ENCODE measurements around the gene EPS8.

Gene EPS8

DNA sequence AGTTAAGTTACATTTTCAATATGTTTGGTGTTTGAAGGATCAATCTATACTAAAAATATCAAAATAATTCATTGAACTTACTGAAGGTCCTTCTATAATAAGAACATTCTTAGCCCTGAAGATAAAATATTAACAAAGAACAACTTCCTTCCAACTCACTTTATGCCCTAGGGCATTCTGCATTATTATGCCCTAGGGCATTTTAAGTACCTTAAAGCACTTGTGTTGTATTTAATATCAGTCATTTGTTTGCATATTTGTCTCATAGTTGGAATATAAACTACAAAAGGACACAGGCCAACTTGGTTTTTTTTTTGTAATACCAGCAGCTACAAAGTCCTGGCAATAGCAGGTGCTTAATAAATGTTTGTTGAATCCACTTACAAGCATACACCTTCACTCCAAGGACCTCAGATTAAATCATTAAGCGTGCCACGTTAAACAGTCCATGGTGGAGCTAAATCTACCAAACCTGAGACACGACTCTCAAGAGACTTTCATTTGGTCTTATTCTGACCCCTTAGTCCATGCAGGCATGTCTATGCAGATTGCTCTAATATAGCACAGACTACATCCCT, 50.7 kb downstream of the EPS8 start:
- TF ChIP-seq EZH2 (IDR thresholded peaks at IDR 0.05) (no peak), POLR2AphosphoS5 (IDR thresholded peaks at IDR 0.05; ENCODE audit: borderline replicate concordance, low read depth, low read length) (no peak), FOXP2 (optimal IDR thresholded peaks at IDR 0.05; ENCODE audit: control extremely low read depth, extremely low read length, insufficient read depth) (no peak)
- no peak for DNase-seq (ENCODE audit: low read depth, low spot score)
- Histone ChIP-seq H3K9me3 (ENCODE audit: low read depth, low read length) (no peaks in the 10 kb centered on the region), H3K9ac (ENCODE audit: insufficient read length) (no peak overlapping the region), H3K27ac (no peak overlapping the region), H3K36me3 (ENCODE audit: insufficient read depth, low read length) (no peaks in the 10 kb centered on the region), H3K4me3 (no peak overlapping the region)

DNA sequence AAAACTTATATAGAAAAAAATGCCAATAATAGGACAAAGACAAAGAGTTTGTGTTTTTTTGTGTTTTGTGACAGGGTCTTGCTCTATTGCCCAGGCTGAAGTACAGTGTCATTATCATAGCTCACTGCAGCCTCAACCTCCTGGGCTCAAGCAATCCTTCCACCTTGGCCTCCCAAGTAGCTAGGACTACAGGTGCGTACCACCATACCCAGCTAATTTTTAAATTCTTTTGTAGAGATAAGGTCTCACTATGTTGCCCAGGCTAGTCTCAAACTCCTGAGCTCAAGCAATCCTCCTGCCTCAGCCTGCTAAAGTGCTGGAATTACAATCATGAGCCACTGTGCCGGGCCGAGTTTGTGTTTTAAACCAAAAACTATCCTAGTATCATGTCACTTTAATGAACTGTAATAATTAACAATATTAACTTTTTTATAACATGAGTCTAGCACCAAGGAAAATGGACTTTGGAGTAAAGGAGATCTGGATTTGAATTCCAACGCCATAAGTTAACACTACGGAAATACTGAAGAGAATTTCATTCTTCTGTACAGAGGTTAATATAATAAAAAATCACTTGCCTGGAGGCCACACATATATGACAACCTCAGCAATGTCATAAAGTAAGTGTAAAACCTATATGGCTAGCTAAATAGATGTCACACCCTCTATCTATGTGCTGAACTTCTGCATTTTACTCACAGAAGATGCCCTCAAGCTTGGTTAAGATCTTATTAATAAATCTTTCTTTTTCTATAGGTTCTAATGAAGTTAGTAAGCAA, 53.2 kb downstream of the EPS8 start:
- H3K9me3 ChIP-seq (ENCODE audit: low read depth, low read length), result no peaks in the 10 kb centered on the region
- TF ChIP-seq FOXP2 (optimal IDR thresholded peaks at IDR 0.05; ENCODE audit: control extremely low read depth, extremely low read length, insufficient read depth), result no peak
- no peak for TF ChIP-seq EZH2 (IDR thresholded peaks at IDR 0.05)
- TF ChIP-seq POLR2AphosphoS5 (IDR thresholded peaks at IDR 0.05; ENCODE audit: borderline replicate concordance, low read depth, low read length), result no peak
- H3K36me3 ChIP-seq (ENCODE audit: insufficient read depth, low read length), result no peaks in the 10 kb centered on the region
- H3K4me3 ChIP-seq, result no peak overlapping the region
- H3K27ac ChIP-seq, result no peak overlapping the region
- no peak for DNase-seq (ENCODE audit: low read depth, low spot score)
- H3K9ac ChIP-seq (ENCODE audit: insufficient read length), result no peak overlapping the region

DNA sequence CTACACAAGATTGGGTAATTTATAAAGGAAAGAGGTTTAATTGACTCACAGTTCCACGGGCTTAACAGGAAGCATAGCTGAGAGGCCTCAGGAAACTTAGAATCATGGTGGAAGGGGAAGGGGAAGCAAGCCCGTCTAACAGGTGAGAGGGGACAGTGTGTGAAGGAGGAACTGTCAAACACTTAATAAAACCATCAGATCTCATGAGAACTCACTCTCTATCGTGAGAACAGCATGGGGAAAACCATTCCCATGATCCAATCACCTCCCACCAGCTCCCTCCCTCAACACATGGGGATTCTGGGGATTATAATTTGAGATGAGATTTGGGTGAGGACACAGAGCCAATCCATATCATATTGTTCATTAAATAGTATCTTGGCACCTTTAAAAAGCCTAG, 56.1 kb downstream of the EPS8 start:
- Histone ChIP-seq H3K4me3 (no peak overlapping the region), H3K36me3 (ENCODE audit: insufficient read depth, low read length) (no peaks in the 10 kb centered on the region), H3K9ac (ENCODE audit: insufficient read length) (no peak overlapping the region), H3K27ac (no peak overlapping the region), H3K9me3 (ENCODE audit: low read depth, low read length) (no peaks in the 10 kb centered on the region)
- DNase-seq (ENCODE audit: low read depth, low spot score), result no peak
- TF ChIP-seq EZH2 (IDR thresholded peaks at IDR 0.05), result no peak
- TF ChIP-seq FOXP2 (optimal IDR thresholded peaks at IDR 0.05; ENCODE audit: control extremely low read depth, extremely low read length, insufficient read depth), result no peak
- TF ChIP-seq POLR2AphosphoS5 (IDR thresholded peaks at IDR 0.05; ENCODE audit: borderline replicate concordance, low read depth, low read length), result no peak

DNA sequence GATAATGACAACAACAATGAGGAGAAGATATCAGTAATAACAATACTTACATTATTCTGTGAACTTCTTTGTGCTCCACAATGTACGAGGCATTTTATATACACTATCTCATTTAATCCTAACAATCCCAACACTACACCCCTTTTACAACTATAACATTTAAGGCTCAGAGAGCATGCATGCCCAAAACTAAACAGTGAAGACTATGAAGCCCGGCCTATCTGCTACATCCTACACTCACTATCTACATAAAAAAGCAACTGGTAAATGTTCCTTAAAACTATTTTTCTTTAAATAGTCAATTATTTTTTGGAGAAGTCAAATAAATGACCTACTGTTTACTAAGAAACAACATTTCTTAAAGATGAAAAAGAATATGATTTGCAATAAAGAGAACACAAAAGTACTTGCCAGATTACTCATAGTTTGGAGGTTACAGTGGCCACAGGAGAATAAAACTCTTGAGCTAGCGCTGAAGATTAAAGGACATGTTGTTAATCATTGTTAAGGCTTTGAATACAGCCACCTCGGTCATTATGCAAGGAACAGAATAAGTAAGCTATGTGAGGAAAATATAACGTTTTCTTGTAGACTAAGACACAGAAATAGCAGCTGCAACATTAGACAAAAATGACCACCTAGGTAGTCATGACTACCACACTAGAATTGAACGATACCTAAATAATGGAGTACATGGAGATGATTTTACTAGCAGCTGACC, 56.7 kb downstream of the EPS8 start:
- DNase-seq (ENCODE audit: low read depth, low spot score), result no peak
- H3K27ac ChIP-seq, result no peak overlapping the region
- TF ChIP-seq EZH2 (IDR thresholded peaks at IDR 0.05) (no peak), POLR2AphosphoS5 (IDR thresholded peaks at IDR 0.05; ENCODE audit: borderline replicate concordance, low read depth, low read length) (no peak), FOXP2 (optimal IDR thresholded peaks at IDR 0.05; ENCODE audit: control extremely low read depth, extremely low read length, insufficient read depth) (no peak)
- no peaks in the 10 kb centered on the region for H3K9me3 ChIP-seq (ENCODE audit: low read depth, low read length)
- no peak overlapping the region for H3K9ac ChIP-seq (ENCODE audit: insufficient read length)
- no peaks in the 10 kb centered on the region for H3K36me3 ChIP-seq (ENCODE audit: insufficient read depth, low read length)
- no peak overlapping the region for H3K4me3 ChIP-seq

DNA sequence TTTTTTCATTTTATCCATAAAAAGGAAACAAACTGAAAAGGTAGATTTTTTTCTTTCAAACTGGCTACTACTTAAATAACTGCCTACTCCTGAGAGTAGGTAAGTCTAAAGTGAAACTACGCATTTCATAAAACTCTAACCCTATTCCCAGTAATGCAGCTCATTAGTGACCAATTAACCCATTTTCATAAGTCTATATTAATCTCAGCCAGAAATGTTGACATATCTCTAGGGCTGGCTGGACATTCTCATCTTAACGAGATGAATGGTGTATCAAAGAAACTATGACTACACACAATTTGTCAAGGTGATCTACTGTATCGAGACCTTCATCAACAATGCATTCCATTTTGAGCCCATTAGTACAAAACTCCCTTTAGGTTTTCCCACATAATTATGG, 57.2 kb downstream of the EPS8 start:
- no peak for DNase-seq (ENCODE audit: low read depth, low spot score)
- H3K36me3 ChIP-seq (ENCODE audit: insufficient read depth, low read length), result no peaks in the 10 kb centered on the region
- H3K27ac ChIP-seq, result no peak overlapping the region
- H3K9me3 ChIP-seq (ENCODE audit: low read depth, low read length), result no peaks in the 10 kb centered on the region
- no peak overlapping the region for H3K9ac ChIP-seq (ENCODE audit: insufficient read length)
- no peak overlapping the region for H3K4me3 ChIP-seq
- no peak for TF ChIP-seq EZH2 (IDR thresholded peaks at IDR 0.05)
- no peak for TF ChIP-seq POLR2AphosphoS5 (IDR thresholded peaks at IDR 0.05; ENCODE audit: borderline replicate concordance, low read depth, low read length)
- no peak for TF ChIP-seq FOXP2 (optimal IDR thresholded peaks at IDR 0.05; ENCODE audit: control extremely low read depth, extremely low read length, insufficient read depth)

DNA sequence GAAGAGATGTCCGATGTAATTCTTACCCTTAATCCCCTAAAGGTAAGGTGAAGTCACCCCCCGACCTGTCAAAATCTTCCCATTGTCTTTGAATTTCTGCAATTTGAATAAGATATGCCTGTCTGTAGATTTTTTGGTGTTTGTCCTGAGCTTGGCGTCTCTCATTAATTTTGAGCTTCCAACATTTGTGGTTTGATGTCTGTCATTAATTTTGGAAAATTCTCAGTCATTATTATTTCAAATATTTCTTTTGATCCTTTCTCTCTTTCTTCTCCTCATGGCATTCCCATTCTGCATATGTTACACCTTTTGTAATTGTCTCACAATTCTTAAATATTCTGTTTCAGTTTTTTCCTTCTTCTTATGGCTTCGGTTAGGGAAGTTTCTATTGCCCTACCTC, 60.1 kb downstream of the EPS8 start:
- Histone ChIP-seq H3K36me3 (ENCODE audit: insufficient read depth, low read length) (no peaks in the 10 kb centered on the region), H3K9me3 (ENCODE audit: low read depth, low read length) (no peaks in the 10 kb centered on the region), H3K9ac (ENCODE audit: insufficient read length) (no peak overlapping the region), H3K4me3 (no peak overlapping the region), H3K27ac (no peak overlapping the region)
- DNase-seq (ENCODE audit: low read depth, low spot score), result no peak
- TF ChIP-seq EZH2 (IDR thresholded peaks at IDR 0.05), result no peak
- no peak for TF ChIP-seq POLR2AphosphoS5 (IDR thresholded peaks at IDR 0.05; ENCODE audit: borderline replicate concordance, low read depth, low read length)
- TF ChIP-seq FOXP2 (optimal IDR thresholded peaks at IDR 0.05; ENCODE audit: control extremely low read depth, extremely low read length, insufficient read depth), result no peak

DNA sequence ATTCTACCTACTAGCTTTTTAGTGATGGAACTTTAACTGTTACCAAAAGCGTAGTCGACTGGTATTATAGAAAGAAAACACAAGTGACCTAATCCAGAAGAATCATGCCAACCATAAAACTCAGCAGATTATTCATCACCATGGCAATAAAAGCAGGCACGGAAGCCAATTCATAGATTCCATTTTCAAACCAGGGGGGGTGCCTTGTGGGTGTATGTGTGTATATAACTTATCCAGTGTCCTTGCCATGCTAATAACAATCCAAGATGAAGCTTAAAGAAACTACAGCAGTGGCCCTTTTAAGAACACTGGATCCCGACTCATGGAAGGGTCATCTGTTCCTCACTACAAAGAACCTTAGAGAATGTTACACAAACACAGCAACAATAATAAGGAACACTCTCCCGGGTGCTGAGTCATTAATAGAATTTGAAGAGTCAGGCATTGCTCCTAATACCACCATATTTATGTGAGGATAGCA, 61.0 kb downstream of the EPS8 start:
- Histone ChIP-seq H3K9me3 (ENCODE audit: low read depth, low read length) (no peaks in the 10 kb centered on the region), H3K36me3 (ENCODE audit: insufficient read depth, low read length) (no peaks in the 10 kb centered on the region), H3K4me3 (no peak overlapping the region), H3K27ac (no peak overlapping the region), H3K9ac (ENCODE audit: insufficient read length) (no peak overlapping the region)
- TF ChIP-seq FOXP2 (optimal IDR thresholded peaks at IDR 0.05; ENCODE audit: control extremely low read depth, extremely low read length, insufficient read depth), result no peak
- TF ChIP-seq EZH2 (IDR thresholded peaks at IDR 0.05), result no peak
- TF ChIP-seq POLR2AphosphoS5 (IDR thresholded peaks at IDR 0.05; ENCODE audit: borderline replicate concordance, low read depth, low read length), result no peak
- no peak for DNase-seq (ENCODE audit: low read depth, low spot score)

DNA sequence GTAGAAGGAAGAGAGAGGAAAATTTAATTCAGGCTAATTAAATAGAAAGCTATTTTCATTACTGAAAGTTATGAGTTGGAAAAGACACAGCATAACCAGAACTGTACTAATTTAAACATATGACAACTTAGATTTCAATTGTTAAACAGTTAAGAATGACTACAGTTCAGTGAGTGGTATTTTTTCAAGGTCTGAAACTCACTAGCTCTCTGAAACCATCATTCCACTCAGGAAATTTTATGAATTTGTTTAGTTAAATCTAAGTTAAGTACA, 62.4 kb downstream of the EPS8 start:
- H3K9ac ChIP-seq (ENCODE audit: insufficient read length), result no peak overlapping the region
- TF ChIP-seq FOXP2 (optimal IDR thresholded peaks at IDR 0.05; ENCODE audit: control extremely low read depth, extremely low read length, insufficient read depth), result no peak
- TF ChIP-seq EZH2 (IDR thresholded peaks at IDR 0.05), result no peak
- no peak for TF ChIP-seq POLR2AphosphoS5 (IDR thresholded peaks at IDR 0.05; ENCODE audit: borderline replicate concordance, low read depth, low read length)

More for the DNA sequence above, 62.4 kb downstream of the EPS8 start:
- H3K36me3 ChIP-seq (ENCODE audit: insufficient read depth, low read length), result no peaks in the 10 kb centered on the region
- H3K4me3 ChIP-seq, result no peak overlapping the region
- H3K27ac ChIP-seq, result no peak overlapping the region
- no peaks in the 10 kb centered on the region for H3K9me3 ChIP-seq (ENCODE audit: low read depth, low read length)
- no peak for DNase-seq (ENCODE audit: low read depth, low spot score)

Measured in SK-N-MC (cell line).